HG03280 (cell line): Measurements from ENCODE around the gene AGAP1.
"Not testable (repeated sequence)": the region's sequence is repeated elsewhere in the genome, so short reads cannot be mapped to it uniquely, and the experiment has no call there.

Source experiments
- ATAC-seq: cut with Tn5 transposase; IDR thresholded peaks from one replicate; pipeline ENCODE4 v1.9.1; 2021; ENCODE audit warnings: mild to moderate bottlenecking, moderate library complexity; ENCODE audit not compliant: unreplicated experiment

Gene AGAP1

DNA sequence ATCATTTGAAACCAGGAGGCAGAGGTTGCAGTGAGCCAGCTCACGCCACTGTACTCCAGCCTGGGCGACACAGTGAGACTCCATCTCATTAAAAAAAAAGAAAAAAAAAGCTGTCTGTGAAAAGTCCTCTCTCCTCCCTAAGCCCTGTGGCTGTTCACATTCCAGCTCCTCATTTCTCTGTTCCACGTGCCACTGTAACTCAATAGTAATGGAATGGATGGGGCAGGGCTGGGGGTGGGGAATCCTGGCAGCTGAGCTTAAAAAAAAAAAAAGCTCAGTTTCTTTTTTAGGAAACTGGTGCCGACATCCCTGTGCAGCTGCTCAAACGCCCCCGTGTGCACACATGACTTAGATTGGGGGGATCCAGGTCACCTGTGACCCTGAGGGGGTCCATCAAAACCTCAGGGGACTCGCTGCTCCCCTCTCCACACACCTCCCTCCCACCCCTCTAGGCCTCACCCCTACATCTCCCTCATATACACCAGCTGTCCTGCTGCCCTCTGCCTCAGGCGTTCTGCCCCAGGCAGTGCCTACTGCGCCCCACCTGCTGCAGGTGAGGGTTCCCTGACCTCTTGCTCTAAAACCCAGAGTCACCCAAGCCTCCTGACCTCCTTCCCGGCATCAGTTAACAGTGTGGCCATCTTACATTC lies 255.4 kb downstream of the AGAP1 start:
- no peak for ATAC-seq

DNA sequence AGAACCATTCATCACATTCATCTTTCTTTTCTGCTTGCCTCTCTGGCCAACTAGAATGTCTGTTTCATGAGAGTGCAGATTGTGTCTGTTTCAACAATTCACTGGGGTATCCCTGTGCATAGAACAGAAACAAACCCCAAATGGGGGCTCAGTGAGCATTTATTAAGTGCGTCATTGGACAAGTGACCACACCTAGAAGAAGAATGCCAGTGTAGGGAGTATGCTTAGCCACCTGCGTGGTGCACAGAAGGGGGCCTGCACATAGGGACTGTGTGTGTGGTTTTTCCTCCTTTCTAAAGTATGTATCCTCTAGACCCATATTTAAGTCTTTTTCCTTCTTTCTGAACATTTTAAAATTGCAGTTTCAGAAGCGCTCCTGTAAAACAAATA lies 255.9 kb downstream of the AGAP1 start:
- ATAC-seq = no peak

DNA sequence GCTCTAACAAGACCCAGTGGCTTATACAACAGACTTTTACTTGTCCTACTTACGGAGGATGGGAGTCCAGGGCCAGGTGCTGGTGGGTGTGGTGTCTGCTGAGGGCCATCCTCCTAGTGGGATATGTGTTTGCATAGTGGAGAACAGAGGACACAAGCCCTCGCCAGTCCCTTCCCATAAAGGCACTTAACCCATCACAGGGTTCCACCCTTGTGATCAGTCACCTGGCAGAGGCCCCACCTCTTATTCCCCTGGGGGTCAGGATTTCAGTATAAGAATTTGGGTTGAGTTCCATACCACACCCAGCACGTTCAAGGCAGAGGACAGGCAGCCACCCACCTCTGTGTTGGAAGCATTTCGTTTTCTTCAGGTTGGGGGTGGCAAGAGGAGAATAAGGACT lies 259.0 kb downstream of the AGAP1 start:
- ATAC-seq = no peak

DNA sequence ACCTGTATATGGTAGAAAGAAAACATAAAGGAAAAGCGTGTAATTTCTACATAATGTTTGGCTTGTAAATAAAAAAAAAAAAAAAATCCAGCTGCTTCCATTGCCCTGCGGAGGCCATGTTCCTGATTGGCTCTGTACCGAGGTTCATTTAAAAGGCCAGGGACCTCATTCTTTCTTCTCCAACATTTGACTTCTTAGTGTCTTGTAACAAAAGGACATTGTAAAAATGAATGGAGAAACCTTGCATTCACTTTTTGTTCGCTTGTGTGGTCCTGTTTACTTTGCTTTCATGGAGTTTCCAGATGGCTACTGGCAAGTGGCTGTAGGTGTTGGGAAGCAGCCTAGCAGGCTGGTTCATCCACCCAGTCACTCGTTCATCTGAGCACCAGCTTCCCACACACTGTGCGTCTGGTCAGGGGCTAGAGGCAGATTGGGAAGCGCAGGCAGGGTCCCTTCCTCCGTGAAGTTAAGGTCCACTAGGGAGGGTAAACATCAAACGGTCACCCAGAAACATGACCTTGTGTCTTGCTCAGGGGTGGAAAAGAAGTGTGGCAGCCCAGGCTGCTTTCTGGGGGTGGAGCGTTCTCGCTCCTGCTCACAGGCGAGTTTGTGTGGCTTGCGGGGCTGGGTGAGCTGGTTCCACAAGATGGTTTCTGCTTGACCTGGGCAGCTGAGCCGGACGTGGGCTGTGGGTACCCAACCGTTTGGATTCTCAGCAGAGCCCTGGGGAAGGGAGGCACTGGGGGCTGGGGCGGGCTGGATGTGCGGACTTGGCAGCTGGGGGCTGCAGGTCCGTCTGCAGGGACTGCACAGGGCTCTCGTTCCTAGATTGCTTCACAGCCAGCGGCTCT lies 260.7 kb downstream of the AGAP1 start:
- ATAC-seq = no peak

DNA sequence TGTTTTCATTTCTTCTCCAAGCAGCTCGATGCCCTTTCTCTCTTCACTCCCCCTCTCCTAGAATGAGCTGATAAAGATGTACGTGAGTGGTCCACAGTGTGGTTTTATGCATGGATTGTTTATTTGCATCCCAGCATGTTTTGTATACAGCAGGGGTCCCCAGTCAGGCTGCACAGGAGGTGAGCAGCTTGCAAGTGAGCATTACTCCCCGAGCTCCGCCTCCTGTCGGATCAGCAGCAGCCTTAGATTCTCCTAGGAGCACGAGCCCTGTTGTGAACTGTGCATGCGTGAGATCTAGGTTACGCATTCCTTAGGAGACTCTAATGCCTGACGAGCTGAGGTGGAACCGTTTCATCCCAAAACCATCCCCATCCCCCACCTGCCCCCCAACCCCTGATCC lies 262.6 kb downstream of the AGAP1 start:
- no peak for ATAC-seq

DNA sequence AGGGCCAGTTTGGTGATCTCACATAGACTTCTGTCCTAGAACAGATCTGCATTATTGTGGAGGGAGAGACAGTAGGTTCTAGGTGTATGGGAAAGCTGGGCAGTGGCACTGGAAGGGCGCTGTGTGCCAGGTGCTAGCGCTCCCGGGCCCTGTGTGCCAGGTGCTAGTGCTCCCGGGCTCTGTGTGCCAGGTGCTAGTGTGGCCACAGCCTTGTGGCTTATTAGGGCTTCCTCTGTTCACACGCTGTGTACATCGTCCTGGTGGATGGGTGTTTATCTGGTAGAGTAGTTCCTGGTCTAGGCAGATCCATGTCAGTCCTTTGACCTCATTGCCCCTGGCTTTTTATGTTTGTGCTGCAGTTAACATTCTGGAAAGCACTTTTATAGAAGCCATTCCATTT lies 263.4 kb downstream of the AGAP1 start:
- no peak for ATAC-seq

DNA sequence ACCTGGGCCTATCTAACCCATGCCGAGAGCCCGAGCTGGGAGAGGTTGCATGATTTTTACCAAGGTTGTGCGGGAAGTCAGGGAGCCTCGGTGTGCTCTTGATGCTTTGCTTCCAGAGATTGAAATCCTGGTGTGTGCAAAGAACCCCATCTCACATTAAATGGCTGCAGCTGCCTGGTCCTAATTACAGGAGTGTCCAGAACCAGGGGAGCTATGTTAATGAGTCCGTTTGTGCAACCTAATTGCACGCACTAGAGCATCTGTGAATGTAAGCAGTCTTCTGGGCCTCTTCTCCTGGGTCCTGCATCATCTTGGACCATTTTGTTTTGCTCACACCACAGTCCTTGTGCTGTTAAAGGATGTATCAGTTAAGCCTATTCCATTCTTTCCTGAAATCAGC lies 263.8 kb downstream of the AGAP1 start:
- no peak for ATAC-seq

DNA sequence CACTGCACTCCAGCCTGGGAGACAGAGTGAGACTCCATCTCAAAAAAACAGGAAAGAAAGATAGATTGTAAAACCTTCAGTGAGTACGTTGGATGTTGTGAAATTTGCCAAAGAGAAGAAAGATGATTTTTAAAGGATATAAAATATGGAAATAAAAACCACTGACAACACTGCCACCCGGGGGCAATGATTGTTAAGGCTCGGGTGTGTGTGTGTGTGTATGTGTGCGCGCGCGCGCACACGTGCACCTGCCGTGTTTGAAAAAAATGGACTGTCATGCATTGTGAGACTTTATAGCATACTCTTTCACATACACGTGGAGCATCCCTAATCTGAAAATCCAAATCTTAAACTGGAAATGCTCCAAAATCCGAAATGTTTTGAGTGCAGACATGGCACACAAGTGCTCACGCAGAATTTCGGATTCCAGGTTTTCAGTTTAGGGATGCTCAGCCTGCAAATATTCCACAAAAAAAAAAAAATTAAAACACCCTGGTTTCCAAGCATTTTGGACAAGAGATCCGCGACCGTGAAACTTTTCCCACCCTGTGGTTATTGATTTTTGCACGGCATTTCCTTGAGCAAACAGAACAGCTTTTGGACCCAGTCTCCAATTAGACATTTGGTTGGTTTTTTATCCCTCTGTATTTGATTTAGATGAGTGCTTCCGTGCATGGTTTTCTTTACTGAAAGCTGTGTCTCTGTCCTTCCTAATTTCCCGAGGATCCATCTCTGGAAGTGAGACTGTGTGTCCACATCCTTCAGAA lies 269.2 kb downstream of the AGAP1 start:
- ATAC-seq = no peak

DNA sequence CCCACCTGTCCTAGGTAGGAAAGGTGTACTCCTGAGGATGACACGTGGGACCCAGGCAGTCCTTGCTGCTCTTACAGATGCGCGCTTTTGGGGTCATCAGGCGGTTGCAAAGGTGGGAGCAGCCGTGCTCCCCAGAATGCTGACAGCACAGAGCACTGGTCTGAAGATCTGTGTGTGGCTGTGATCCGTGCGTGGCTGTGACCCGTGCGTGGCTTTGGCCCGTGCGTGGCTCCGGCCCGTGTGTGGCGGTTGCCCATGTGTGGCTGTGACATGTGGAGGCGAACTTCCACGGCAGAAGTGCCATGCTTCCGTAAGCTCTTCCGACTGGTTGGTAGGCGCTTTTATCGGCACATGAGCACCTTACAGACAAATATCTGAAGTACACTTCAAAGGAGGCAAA lies 270.0 kb downstream of the AGAP1 start:
- ATAC-seq = no peak

DNA sequence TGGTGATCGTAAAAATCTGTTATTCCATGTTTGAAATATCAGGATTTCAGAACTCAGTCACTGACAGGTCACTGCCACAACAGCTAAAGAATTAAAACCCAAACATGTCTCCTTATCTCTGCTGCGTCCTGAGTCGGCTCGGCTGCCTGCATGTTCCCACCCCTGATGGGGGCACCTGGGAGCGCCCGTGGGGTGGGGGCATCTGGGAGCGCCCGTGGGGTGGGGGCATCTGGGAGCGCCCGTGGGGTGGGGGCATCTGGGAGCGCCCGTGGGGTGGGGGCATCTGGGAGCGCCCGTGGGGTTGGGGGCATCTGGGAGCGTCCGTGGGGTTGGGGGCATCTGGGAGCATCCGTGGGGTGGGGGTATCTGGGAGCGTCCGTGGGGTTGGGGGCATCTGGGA lies 270.6 kb downstream of the AGAP1 start:
- not testable (repeated sequence) for ATAC-seq

DNA sequence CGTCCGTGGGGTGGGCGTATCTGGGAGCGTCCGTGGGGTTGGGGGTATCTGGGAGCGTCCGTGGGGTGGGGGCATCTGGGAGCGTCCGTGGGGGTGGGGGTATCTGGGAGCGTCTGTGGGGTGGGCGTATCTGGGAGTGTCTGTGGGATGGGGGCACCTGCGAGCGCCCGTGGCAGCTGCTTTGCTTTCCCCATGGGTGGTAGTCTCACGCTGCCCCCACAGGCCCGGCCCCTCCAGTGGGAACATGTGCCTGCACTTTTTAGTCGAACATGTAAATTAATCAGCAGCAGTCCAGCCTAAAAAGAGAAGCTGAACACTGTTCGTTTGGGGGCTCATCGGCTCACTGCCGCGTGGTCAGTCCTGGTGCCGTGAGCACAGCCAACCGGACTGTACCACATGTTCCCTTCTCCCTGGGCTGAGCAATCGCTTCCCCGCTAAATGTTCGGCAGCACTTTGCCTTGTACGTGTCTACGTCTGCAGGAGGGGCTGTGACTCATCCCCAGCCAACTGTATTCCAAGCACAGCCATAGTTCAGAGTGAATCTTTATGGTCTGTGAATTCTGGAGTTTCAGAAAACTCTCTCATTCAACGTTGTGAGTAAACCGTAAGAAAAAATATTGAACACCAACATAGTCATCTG lies 271.5 kb downstream of the AGAP1 start:
- no peak for ATAC-seq

DNA sequence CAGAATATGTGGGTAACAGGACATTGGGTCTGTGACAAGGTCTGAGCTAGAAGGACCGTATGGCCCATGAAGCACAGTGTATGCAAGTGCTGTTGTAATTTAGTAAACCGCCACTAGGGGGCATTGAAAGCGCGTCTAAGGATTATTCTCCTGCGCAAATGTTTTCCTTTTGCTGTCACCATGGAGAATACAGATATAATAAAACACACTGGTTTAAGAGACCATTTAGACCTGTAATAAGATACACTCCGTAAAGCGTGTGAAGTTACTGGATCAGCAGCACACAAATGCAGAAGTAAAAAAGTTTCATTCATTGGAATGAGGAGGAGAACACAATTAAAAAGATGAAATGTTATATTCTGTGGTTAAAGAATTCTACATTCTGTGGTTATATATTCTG lies 272.4 kb downstream of the AGAP1 start:
- peak; percentile 69 for ATAC-seq

DNA sequence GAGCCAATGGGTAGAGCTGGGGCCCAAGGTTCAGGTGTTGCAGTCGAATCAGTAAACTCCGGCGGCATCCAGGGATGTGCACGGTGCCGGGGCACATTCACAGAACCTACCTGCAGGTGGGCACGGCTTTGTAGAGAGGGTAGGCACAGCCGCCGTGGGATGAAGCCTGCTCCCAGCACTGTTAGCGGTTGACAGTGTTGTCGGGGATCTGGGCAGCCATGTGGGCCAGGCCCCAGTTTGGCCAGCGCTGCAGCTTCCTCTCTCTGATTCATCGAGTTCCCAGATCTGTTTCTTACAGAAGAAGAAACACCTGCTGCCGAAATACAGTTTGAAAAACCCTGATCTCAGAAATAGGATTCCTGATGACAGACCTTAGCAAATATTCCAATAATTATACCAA lies 274.8 kb downstream of the AGAP1 start:
- no peak for ATAC-seq

DNA sequence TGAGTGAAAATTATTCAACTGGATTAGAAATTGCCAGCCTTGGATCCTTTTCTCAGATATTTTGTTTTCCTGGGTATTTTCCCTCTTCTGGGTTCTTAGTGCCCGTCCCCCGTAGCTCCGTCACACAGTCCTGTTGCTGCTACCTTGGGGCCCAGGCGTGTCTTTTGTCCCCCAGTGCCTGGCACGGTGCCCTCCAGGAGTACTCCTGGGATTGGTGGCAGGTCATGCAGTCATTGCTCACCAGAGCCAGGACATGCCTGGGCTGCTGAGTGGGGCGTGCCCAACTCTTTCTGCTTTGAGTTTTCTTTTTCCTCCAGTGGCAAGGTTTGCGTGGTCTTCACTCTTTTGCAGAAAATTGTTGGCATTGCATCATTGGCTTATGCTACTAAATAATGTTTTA lies 275.2 kb downstream of the AGAP1 start:
- no peak for ATAC-seq

DNA sequence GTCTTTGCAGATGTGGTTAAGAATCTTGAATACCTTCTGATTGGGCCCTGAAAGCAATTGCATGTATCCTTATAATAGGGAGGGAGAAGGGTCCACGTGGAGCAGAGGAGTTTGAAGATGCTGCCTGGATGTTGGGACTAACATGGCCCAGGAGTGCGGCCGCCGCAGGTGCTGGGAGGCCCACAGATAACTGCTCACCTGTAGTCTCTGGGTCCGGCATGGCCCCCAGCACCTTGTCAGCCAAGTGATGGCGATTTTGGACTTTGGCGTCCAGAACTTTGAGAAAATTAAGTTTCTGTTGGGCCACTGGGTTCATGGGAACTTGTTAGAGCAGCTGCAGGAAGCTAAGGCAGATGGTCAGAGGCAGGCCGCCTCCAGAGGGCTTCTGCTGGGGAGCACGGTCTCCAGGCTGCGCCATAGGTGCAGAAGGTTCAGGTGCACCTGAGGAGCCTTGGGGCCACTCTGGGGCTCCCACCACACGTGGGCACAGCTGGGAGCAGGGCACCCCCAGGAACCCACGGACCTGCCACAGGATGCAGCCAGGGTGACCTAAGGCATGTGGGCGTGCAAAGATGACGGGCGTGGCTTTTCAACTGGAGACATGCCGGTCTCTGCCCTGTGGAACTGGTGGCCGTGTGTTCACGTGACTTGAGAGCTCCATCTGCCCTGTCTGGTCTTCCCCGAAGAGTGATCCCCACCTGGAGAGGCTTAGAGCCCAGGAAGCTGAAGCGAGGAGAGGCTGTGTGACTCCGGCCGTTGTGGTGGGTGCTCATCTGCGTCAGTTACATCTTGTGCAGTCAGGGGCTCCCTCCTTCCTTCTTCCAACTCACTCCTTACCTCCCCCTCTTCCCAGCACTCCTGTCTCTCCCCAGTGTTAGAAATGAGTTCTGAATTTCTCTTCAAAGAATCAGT lies 277.3 kb downstream of the AGAP1 start:
- ATAC-seq = no peak

DNA sequence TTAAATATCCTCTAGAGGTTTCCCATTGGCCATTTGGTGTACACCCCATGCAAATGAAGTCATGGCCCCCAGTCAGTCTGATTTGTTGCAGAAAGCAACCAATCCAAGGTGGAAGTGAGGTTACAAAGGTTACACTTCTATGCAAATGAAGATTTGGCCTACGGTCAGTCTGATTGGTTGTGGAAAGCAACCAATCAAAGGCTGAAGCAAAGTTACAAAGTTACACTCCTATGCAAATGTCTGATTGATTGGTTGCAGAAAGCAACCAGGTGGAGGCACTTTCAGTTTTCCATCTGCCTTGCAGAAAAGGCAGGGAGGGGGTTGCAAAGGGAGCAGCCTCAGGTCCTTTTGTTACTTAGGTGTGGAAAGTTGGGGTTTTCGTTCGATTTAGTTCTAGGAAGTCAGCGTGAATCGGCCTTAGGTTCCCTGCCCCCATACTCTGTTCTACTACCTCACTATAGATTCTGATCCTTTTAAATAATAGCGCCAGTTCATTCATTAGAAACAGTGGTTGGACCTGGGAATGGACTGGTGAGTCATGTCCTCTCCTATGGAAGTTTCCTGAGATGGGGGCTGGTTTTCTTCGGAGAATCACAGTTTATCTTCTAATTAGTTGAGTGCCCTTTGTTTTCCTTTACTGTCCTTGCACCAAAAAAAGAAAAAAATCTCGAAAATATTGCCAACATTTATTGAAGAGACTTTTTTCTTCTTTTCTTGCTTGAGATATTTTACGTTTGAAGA lies 279.5 kb downstream of the AGAP1 start:
- ATAC-seq = no peak

DNA sequence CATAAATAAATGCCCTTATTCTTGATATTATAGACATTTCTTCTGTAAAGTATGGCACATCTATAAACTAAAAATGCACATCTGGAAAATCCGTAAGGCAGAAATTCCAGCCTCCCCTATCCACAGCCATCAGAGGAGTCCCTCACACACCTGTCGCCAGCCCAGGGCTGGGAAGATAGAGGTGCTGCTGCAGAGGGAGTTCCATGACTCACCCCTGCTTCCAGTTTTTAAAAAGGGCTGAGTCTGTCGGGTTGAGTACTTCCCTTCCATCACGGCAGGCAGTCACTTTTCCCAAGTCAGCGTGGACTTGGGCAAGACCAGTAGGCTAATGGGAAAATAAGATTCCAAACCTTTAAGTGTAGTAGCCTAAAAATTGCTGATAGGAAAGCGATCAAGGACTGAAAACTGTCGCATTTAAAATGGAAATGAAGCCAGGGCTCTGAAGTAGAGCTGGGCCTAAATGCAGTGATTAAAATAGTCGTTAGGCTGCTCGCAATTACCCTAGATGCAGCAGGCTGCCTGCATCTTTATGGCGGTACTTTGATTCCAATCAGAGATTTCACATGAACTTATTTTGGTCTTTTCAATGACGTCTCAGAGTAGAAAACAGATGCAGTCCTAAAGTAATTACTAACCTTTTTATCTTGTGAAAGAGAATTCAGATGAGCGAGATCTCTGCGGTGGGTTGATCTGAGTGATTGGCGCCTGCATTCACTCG lies 280.5 kb downstream of the AGAP1 start:
- no peak for ATAC-seq

DNA sequence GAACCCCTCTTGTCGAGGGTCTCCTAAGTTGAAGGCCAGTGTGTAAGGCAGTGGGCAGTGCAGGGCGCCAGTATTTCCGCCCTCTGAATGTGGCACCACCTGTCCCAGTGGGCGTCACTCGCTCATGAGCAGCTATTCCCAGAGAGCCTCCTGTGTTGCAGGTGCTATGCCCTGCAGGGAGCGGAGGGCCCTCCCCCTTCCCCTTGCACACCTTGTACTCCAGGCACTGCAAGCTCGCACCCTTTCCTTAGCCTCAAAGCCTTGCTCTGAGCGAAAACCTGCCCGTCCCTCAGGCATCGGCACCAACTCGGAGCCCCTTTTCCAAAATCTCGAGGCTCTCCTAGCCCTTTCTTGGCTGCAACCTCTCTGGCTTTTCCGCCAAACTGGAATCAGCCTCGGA lies 282.7 kb downstream of the AGAP1 start:
- ATAC-seq = no peak

DNA sequence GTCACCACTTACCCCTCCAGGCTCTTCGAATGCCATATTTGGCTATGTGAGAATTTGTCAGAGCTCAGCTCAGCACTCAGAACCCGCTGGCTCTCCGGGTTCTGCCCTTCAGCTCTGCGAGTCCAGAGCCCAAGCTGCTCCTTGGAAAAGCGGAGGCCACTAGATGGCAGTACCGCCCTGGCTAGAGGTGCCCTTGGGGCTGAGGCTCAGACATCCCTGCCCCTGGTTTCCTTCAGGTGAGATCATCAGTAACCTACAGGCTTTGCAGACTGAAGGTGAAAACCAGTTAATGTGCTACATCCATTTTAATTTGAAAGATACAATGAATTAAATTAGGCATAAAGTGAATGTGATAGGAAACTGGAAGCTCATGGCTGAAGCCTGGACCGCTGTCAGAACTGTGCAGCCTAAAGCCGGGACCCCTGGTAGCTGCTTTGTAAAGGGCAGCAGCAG lies 285.6 kb downstream of the AGAP1 start:
- no peak for ATAC-seq
